ENCODE measurements around the gene TKTL1.

DNA sequence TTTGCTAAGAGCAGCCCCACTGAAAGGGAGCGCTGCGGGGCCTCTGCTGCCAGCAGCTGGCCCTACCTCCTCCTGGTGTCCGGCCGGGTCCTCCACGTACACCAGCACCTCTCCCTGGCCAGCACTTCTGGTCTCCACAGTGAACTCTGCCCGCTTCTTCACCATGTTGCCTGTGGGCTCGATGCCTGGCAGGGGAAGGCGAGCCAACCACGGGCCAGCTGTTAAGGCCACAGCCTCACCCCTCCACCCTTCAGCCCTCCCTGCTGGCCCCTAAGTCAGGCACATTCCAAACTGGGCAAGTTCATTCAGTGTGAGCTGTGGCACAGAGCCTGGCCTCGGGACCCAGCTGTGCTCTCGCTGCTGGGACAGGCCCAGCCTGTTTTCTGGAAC is 71.1 kb downstream of the TKTL1 start:
- no peak for TF ChIP-seq CTCF (conservative IDR thresholded peaks at IDR 0.05; ENCODE audit: low read length)
- TF ChIP-seq EZH2phosphoT487 (IDR thresholded peaks at IDR 0.05; ENCODE audit: borderline replicate concordance), result no peak
